ENCODE results near the gene NRXN3. TPM values are rescaled to one million over a fixed set of nuclear protein-coding genes. Genes with fewer than 3 reads are reported as not detected.

The NRXN3 gene
- total and polyA plus RNA-seq, 2 donors (not counting 1 experiment from before 2014, with no cell fraction given), result 0.83 to 34.6 TPM

DNA sequence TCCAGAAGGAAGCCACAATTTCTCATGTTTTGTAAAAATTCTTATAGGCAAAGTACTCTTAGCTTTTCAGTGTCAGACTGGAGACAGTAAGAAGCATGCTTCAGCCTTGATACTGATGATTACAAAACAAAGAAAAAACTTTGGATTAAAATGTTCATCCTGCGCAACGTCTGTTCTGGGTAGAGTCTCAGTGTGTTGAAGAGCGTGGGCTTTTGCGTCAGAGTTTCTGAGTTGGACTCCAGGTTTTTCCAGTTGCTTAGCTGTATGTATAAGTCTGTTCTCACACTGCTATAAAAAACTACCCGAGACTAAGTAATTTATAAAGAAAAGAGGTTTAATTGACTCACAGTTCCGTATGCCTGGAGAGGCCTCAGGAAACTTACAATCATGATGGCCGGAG is 1533.0 kb downstream of the NRXN3 start:
- H3K4me2 ChIP-seq (ENCODE audit: extremely low read depth, insufficient read depth, low read length), result no peak overlapping the region
- no peak overlapping the region for H3K4me3 ChIP-seq (replicated peaks in 1 of 4; ENCODE audit: control extremely low read depth in 1 of 4, insufficient read depth in 1 of 4, low read depth in 3 of 4, low read length in 4 of 4)
- no peak for DNase-seq (ENCODE audit: low read depth in 2 of 2)
- no peak for TF ChIP-seq CTCF (conservative IDR thresholded peaks at IDR 0.05 in 1 of 2, IDR thresholded peaks at IDR 0.05 in 1 of 2; ENCODE audit: low read depth in 1 of 2, low read length in 2 of 2)
- H3K27me3 ChIP-seq (ENCODE audit: control insufficient read depth, insufficient read depth, low read length), result no peaks in the 10 kb centered on the region
- H3K79me2 ChIP-seq (ENCODE audit: control insufficient read depth, insufficient read depth, low read length), result no peaks in the 10 kb centered on the region
- H3K36me3 ChIP-seq (ENCODE audit: control insufficient read depth, insufficient read depth, low read length), result no peaks in the 10 kb centered on the region
- H3K9ac ChIP-seq (ENCODE audit: insufficient read depth, low read length), result no peak overlapping the region
- no peaks in the 10 kb centered on the region for H4K20me1 ChIP-seq (ENCODE audit: control insufficient read depth, extremely low read depth, insufficient read depth, low read length)
- no peaks in the 10 kb centered on the region for H3K4me1 ChIP-seq (ENCODE audit: control insufficient read depth, extremely low read depth, insufficient read depth, low read length)
- no peak overlapping the region for H2AFZ ChIP-seq (ENCODE audit: low read length)
- no peak overlapping the region for H3K27ac ChIP-seq (ENCODE audit: insufficient read depth, low read length)
- H3K9me3 ChIP-seq (ENCODE audit: control insufficient read depth, insufficient read depth, low read depth, low read length), result no peaks in the 10 kb centered on the region

- no peaks in the 10 kb centered on the region for H3K9me3 ChIP-seq (ENCODE audit: control insufficient read depth, insufficient read depth, low read depth, low read length)
- no peaks in the 10 kb centered on the region for H4K20me1 ChIP-seq (ENCODE audit: control insufficient read depth, extremely low read depth, insufficient read depth, low read length)
- no peaks in the 10 kb centered on the region for H3K4me1 ChIP-seq (ENCODE audit: control insufficient read depth, extremely low read depth, insufficient read depth, low read length)
- H3K27ac ChIP-seq (ENCODE audit: insufficient read depth, low read length), result no peak overlapping the region
- TF ChIP-seq EZH2 (IDR thresholded peaks at IDR 0.05; ENCODE audit: low read length, missing control alignments) (no peak), CTCF (conservative IDR thresholded peaks at IDR 0.05 in 1 of 2, IDR thresholded peaks at IDR 0.05 in 1 of 2; ENCODE audit: low read depth in 1 of 2, low read length in 2 of 2) (no peak)
- H3K27me3 ChIP-seq (ENCODE audit: control insufficient read depth, insufficient read depth, low read length), result no peaks in the 10 kb centered on the region
- no peak for DNase-seq (ENCODE audit: low read depth in 2 of 2)
- no peaks in the 10 kb centered on the region for H3K79me2 ChIP-seq (ENCODE audit: control insufficient read depth, insufficient read depth, low read length)
- H3K9ac ChIP-seq (ENCODE audit: insufficient read depth, low read length), result no peak overlapping the region
- no peak overlapping the region for H2AFZ ChIP-seq (ENCODE audit: low read length)
- H3K4me2 ChIP-seq (ENCODE audit: extremely low read depth, insufficient read depth, low read length), result no peak overlapping the region
- no peaks in the 10 kb centered on the region for H3K36me3 ChIP-seq (ENCODE audit: control insufficient read depth, insufficient read depth, low read length)
- H3K4me3 ChIP-seq (replicated peaks in 1 of 4; ENCODE audit: control extremely low read depth in 1 of 4, insufficient read depth in 1 of 4, low read depth in 3 of 4, low read length in 4 of 4), result no peak overlapping the region
Measured at GRCh38 chr14:79704041-79704807, 1534.1 kb downstream of the NRXN3 start.

DNA sequence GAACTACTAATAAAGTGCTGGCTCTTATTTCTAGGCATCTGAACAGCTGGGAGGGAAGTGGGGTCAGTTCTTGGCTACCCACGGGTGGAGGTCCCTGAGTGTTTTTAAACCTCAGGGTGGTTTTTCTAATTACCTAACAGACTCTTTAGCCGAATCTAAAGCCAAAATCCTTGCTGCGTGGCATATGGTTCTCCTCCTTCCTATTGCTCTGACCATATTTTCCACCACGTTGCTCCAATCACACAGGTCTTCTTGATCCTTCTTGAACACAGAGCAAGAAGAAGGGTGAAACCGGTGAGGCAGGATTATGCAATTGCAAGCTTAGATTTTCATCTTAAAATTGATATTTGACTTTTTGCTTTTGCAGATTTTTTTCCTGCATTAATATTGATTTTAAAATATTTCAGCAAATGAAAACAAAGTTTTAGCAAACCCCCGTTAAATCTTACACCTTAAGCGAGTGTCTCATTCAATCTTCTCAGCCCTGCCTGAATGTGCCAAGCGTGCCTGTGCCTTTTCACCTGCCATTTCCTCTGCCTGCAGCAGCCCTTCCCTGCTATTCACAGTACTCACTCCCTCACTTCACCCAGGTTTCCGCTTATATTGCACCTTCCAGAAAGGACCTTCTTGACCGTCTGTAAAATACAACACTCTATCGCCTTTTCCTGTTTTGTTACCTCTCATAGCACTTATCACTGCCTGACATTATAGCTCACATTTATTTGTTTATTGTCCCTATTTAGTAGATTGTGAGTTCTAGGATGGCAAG is 1535.1 kb downstream of the NRXN3 start:
- H2AFZ ChIP-seq (ENCODE audit: low read length), result no peak overlapping the region

More for the DNA sequence above, 1535.1 kb downstream of the NRXN3 start:
- Histone ChIP-seq H4K20me1 (ENCODE audit: control insufficient read depth, extremely low read depth, insufficient read depth, low read length) (no peaks in the 10 kb centered on the region), H3K4me1 (ENCODE audit: control insufficient read depth, extremely low read depth, insufficient read depth, low read length) (no peaks in the 10 kb centered on the region), H3K79me2 (ENCODE audit: control insufficient read depth, insufficient read depth, low read length) (no peaks in the 10 kb centered on the region), H3K9ac (ENCODE audit: insufficient read depth, low read length) (no peak overlapping the region), H3K4me2 (ENCODE audit: extremely low read depth, insufficient read depth, low read length) (no peak overlapping the region), H3K36me3 (ENCODE audit: control insufficient read depth, insufficient read depth, low read length) (no peaks in the 10 kb centered on the region), H3K9me3 (ENCODE audit: control insufficient read depth, insufficient read depth, low read depth, low read length) (no peaks in the 10 kb centered on the region), H3K4me3 (replicated peaks in 1 of 4; ENCODE audit: control extremely low read depth in 1 of 4, insufficient read depth in 1 of 4, low read depth in 3 of 4, low read length in 4 of 4) (no peak overlapping the region), H3K27ac (ENCODE audit: insufficient read depth, low read length) (no peak overlapping the region), H3K27me3 (ENCODE audit: control insufficient read depth, insufficient read depth, low read length) (no peaks in the 10 kb centered on the region)
- TF ChIP-seq CTCF (conservative IDR thresholded peaks at IDR 0.05 in 1 of 2, IDR thresholded peaks at IDR 0.05 in 1 of 2; ENCODE audit: low read depth in 1 of 2, low read length in 2 of 2), result no peak
- no peak for TF ChIP-seq EZH2 (IDR thresholded peaks at IDR 0.05; ENCODE audit: low read length, missing control alignments)
- DNase-seq (ENCODE audit: low read depth in 2 of 2), result no peak

Data from fibroblast of lung (primary cell).